WTC11 (cell line): Measurements from ENCODE around the gene ZC3H13. TPM values are rescaled to one million over a fixed set of nuclear protein-coding genes. Genes with fewer than 3 reads are reported as not detected.

Source experiments
- ATAC-seq: fragments of 200-7000 bp; cut with Tn5 transposase; 2 replicates; pipeline ENCODE4 v1.10.0; 2021; ENCODE audit warnings: mild to moderate bottlenecking, moderate library complexity
- CTCF ChIA-PET: fragments of 300-600 bp; sonication (Branson Sonifier 250); formaldehyde crosslinking; loops from one replicate; lab custom pipeline; 2021; ENCODE audit warnings: antibody characterized with exemption; lab: Charles Lee
- POLR2A ChIA-PET: fragments of 350-600 bp; sonication (Branson Sonifier 250); formaldehyde crosslinking; loops from one replicate; lab custom pipeline; 2021; ENCODE audit warnings: antibody characterized with exemption; lab: Charles Lee
- DNase-seq: peaks from one replicate; pipeline ENCODE4 v3.0.0; 2021; ENCODE audit warnings: low spot score
- H3K27ac Mint-ChIP-seq: 2 replicates; pipeline ENCODE4 v1.8.0; 2021; ENCODE audit warnings: mixed read lengths
- H3K27me3 Mint-ChIP-seq: 2 replicates; pipeline ENCODE4 v1.8.0; 2021; ENCODE audit warnings: low read depth, mild to moderate bottlenecking, moderate library complexity, mixed read lengths
- H3K36me3 Mint-ChIP-seq: 2 replicates; pipeline ENCODE4 v1.8.0; 2021; ENCODE audit warnings: mixed read lengths
- H3K4me1 Mint-ChIP-seq: 2 replicates; pipeline ENCODE4 v1.8.0; 2022; ENCODE audit warnings: mixed read lengths
- H3K4me3 Mint-ChIP-seq: 2 replicates; pipeline ENCODE4 v1.8.0; 2021; ENCODE audit warnings: mild to moderate bottlenecking, moderate library complexity, mixed read lengths
- H3K9me3 Mint-ChIP-seq: 2 replicates; pipeline ENCODE4 v1.8.0; 2021; ENCODE audit warnings: mixed read lengths
- AR ChIP-seq: fragments of 250-450 bp; sonication (Bioruptor Pico); IDR thresholded peaks from 2 replicates; pipeline ENCODE4 v1.9.0; 2021; ENCODE audit warnings: mild to moderate bottlenecking
- ATF2 ChIP-seq: sonication (generic); formaldehyde crosslinking; IDR thresholded peaks from 2 replicates; pipeline ENCODE4 v1.8.1; 2022; ENCODE audit warnings: low read depth, missing genetic modification reagents, borderline replicate concordance
- E2F1 ChIP-seq: sonication (generic); formaldehyde crosslinking; IDR thresholded peaks from 2 replicates; pipeline ENCODE4 v1.8.0; 2022; ENCODE audit warnings: mild to moderate bottlenecking, missing genetic modification reagents
- FOXJ3 ChIP-seq: sonication (generic); formaldehyde crosslinking; IDR thresholded peaks from 2 replicates; pipeline ENCODE4 v1.9.0; 2021; ENCODE audit warnings: missing genetic modification reagents, mild to moderate bottlenecking, borderline replicate concordance
- GRHL2 ChIP-seq: fragments of 250-450 bp; sonication (Bioruptor Pico); IDR thresholded peaks from 2 replicates; pipeline ENCODE4 v1.8.0; 2022; ENCODE audit warnings: mild to moderate bottlenecking, moderate library complexity; ENCODE audit not compliant: insufficient replicate concordance, severe bottlenecking
- KAT7 ChIP-seq: sonication (generic); formaldehyde crosslinking; IDR thresholded peaks from 2 replicates; pipeline ENCODE4 v1.8.1; 2023; ENCODE audit warnings: missing genetic modification reagents, mild to moderate bottlenecking, borderline replicate concordance
- NFE2L1 ChIP-seq: sonication (generic); formaldehyde crosslinking; IDR thresholded peaks from 2 replicates; pipeline ENCODE4 v1.8.1; 2023; ENCODE audit warnings: missing genetic modification reagents
- NFYB ChIP-seq: sonication (generic); formaldehyde crosslinking; conservative IDR thresholded peaks from 2 replicates; pipeline ENCODE4 v1.8.0; 2022; ENCODE audit warnings: low read depth, missing genetic modification reagents
- NR1H2 ChIP-seq: sonication (generic); formaldehyde crosslinking; IDR thresholded peaks from 2 replicates; pipeline ENCODE4 v1.9.0; 2021; ENCODE audit warnings: mild to moderate bottlenecking, moderate library complexity, missing genetic modification reagents
- NR2C2 ChIP-seq: sonication (generic); formaldehyde crosslinking; IDR thresholded peaks from 2 replicates; pipeline ENCODE4 v1.8.0; 2022; ENCODE audit warnings: mild to moderate bottlenecking, missing genetic modification reagents
- RORB ChIP-seq: fragments of 250-450 bp; sonication (Bioruptor Pico); IDR thresholded peaks from 2 replicates; pipeline ENCODE4 v1.9.0; 2021; ENCODE audit warnings: mild to moderate bottlenecking
- TEAD4 ChIP-seq: sonication (generic); formaldehyde crosslinking; IDR thresholded peaks from 2 replicates; pipeline ENCODE4 v1.8.0; 2022; ENCODE audit warnings: mild to moderate bottlenecking, missing genetic modification reagents
- USF2 ChIP-seq: sonication (generic); formaldehyde crosslinking; IDR thresholded peaks from 2 replicates; pipeline ENCODE4 v1.8.1; 2023; ENCODE audit warnings: mild to moderate bottlenecking, missing genetic modification reagents, moderate library complexity
- ZNF219 ChIP-seq: sonication (generic); formaldehyde crosslinking; IDR thresholded peaks from 2 replicates; pipeline ENCODE4 v1.8.0; 2023; ENCODE audit warnings: missing genetic modification reagents, mild to moderate bottlenecking, borderline replicate concordance
- ZNF263 ChIP-seq: sonication (generic); formaldehyde crosslinking; IDR thresholded peaks from 2 replicates; pipeline ENCODE4 v1.8.1; 2022; ENCODE audit warnings: low read depth, mild to moderate bottlenecking, moderate library complexity, missing genetic modification reagents
- ZNF317 ChIP-seq: sonication (generic); formaldehyde crosslinking; IDR thresholded peaks from 2 replicates; pipeline ENCODE4 v1.8.1; 2023; ENCODE audit warnings: low read depth, mild to moderate bottlenecking, moderate library complexity, missing genetic modification reagents, borderline replicate concordance
- ZNF512 ChIP-seq: sonication (generic); formaldehyde crosslinking; IDR thresholded peaks from 2 replicates; pipeline ENCODE4 v1.8.1; 2022; ENCODE audit warnings: missing genetic modification reagents, borderline replicate concordance
- total RNA-seq: library from RNA; stranded (reverse); gene quantifications from 3 replicates; pipeline ENCODE4 v1.2.3, GENCODE V29; 2021

ZC3H13 gene
- total RNA-seq, 1 experiment from 2014 or later = 49.7 TPM

GRCh38 chr13:45954836-45955800 is 97.4 kb downstream of the ZC3H13 start:
- POLR2A ChIA-PET = no interaction called here
- Mint-ChIP-seq H3K9me3 (no peaks in the 10 kb centered on the region), H3K4me1 (no peaks in the 10 kb centered on the region), H3K36me3 (peaks cover 31% of the 10 kb centered on the region), H3K27me3 (no peaks in the 10 kb centered on the region), H3K27ac (no peak overlapping the region), H3K4me3 (no peak overlapping the region)
- TF ChIP-seq ZNF317 (CRISPR knock-in tag) = no peak
- TF ChIP-seq ZNF219 (CRISPR knock-in tag) = no peak
- no peak for TF ChIP-seq NR2C2
- TF ChIP-seq ZNF512 = no peak
- TF ChIP-seq GRHL2 = no peak
- TF ChIP-seq USF2 = no peak
- TF ChIP-seq ZNF263 (CRISPR knock-in tag) = no peak
- no peak for TF ChIP-seq E2F1 (CRISPR knock-in tag)
- no peak for TF ChIP-seq NFYB (CRISPR knock-in tag)
- TF ChIP-seq TEAD4 (CRISPR knock-in tag) = no peak
- no peak for TF ChIP-seq KAT7 (CRISPR knock-in tag)
- CTCF ChIA-PET = no interaction called here
- ATAC-seq = no peak
- DNase-seq = no peak

- Mint-ChIP-seq H3K9me3 (no peaks in the 10 kb centered on the region), H3K27ac (no peak overlapping the region), H3K27me3 (no peaks in the 10 kb centered on the region), H3K4me3 (no peak overlapping the region), H3K4me1 (no peaks in the 10 kb centered on the region), H3K36me3 (peaks cover 22% of the 10 kb centered on the region)
- CTCF ChIA-PET = interaction anchor here (0.6 to 2.9 kb wide), 7 partner anchors 8 to 368 kb away, joined by 3 to 10 read pairs (median 4); no protein-coding TSS in a partner anchor
- POLR2A ChIA-PET = no interaction called here
- peak; percentile 82 for ATAC-seq
- no peak for DNase-seq
- TF ChIP-seq KAT7 (CRISPR knock-in tag) (no peak), FOXJ3 (CRISPR knock-in tag) (no peak), NFYB (CRISPR knock-in tag) (no peak), NFE2L1 (CRISPR knock-in tag) (no peak), RORB (no peak), ATF2 (CRISPR knock-in tag) (no peak)
These were observed 99.5 kb downstream of the ZC3H13 start for GRCh38 chr13:45953082-45953481.

- Mint-ChIP-seq H3K36me3 (peaks cover 10% of the 10 kb centered on the region), H3K9me3 (no peaks in the 10 kb centered on the region), H3K27ac (no peak overlapping the region), H3K27me3 (no peaks in the 10 kb centered on the region), H3K4me1 (no peaks in the 10 kb centered on the region), H3K4me3 (no peak overlapping the region)
- ChIA-PET POLR2A (no interaction called here), CTCF (interaction anchor here (2.9 kb wide), 1 partner anchor 134 kb away, joined by 10 read pairs; no protein-coding TSS in a partner anchor)
- ATAC-seq (no peak), DNase-seq (no peak)
- TF ChIP-seq ZNF512 = no peak
- no peak for TF ChIP-seq AR (CRISPR knock-in tag)
- no peak for TF ChIP-seq NR1H2 (CRISPR knock-in tag)
These were observed 100.8 kb downstream of the ZC3H13 start for GRCh38 chr13:45951724-45952123.
